Activated CD4-positive, alpha-beta T cell treated with anti-CD3 and anti-CD28 coated beads for 36 hours (primary cell): ENCODE results near the gene FRRS1. TPM values are rescaled to one million over a fixed set of nuclear protein-coding genes. Genes with fewer than 3 reads are reported as not detected.

Experiments
- ATAC-seq: fragments of 200-7000 bp; cut with Tn5 transposase; one replicate; pipeline ENCODE4 v1.10.0; 2021; ENCODE audit warnings: mild to moderate bottlenecking, moderate library complexity
- CTCF ChIA-PET: fragments of 350-600 bp; sonication (Branson Sonifier 250); formaldehyde crosslinking; loops from one replicate; lab custom pipeline; 2021; ENCODE audit warnings: antibody characterized with exemption; lab: Charles Lee
- POLR2A ChIA-PET: fragments of 350-600 bp; sonication (Branson Sonifier 250); formaldehyde crosslinking; loops from one replicate; lab custom pipeline; 2021; ENCODE audit warnings: antibody characterized with exemption, inconsistent platforms; lab: Charles Lee
- DNase-seq: peaks from one replicate; pipeline ENCODE4 v3.0.0-alpha.2; 2020
- H3K27ac Mint-ChIP-seq: one replicate; pipeline ENCODE4 v1.8.0; 2021; ENCODE audit warnings: mixed read lengths
- H3K27me3 Mint-ChIP-seq: one replicate; pipeline ENCODE4 v1.8.0; 2021; ENCODE audit warnings: mixed read lengths
- H3K36me3 Mint-ChIP-seq: one replicate; pipeline ENCODE4 v1.8.0; 2021; ENCODE audit warnings: low read depth, mixed read lengths
- H3K4me1 Mint-ChIP-seq: one replicate; pipeline ENCODE4 v1.8.0; 2021; ENCODE audit warnings: mixed read lengths
- H3K4me3 Mint-ChIP-seq: one replicate; pipeline ENCODE4 v1.8.0; 2021; ENCODE audit warnings: mild to moderate bottlenecking, moderate library complexity, mixed read lengths
- H3K9me3 Mint-ChIP-seq: one replicate; pipeline ENCODE4 v1.8.0; 2021; ENCODE audit warnings: low read depth, mixed read lengths
- intact Hi-C, 2 experiments: fragments of 100-400 bp; cut with DNase I in 1 of 2; cut with micrococcal nuclease in 1 of 2; formaldehyde crosslinking; loops; one replicate each; pipeline versions ENCODE4 v1.14.2 to v1.15.1; 2022 to 2024; cut with DNase I, micrococcal nuclease
- total RNA-seq, 2 experiments: library from RNA; stranded (reverse); gene quantifications; one replicate each; pipeline ENCODE4 v1.2.3, GENCODE V29; 2021

FRRS1 gene
- total RNA-seq, 2 experiments from 2014 or later = 2.0 to 2.9 TPM

DNA sequence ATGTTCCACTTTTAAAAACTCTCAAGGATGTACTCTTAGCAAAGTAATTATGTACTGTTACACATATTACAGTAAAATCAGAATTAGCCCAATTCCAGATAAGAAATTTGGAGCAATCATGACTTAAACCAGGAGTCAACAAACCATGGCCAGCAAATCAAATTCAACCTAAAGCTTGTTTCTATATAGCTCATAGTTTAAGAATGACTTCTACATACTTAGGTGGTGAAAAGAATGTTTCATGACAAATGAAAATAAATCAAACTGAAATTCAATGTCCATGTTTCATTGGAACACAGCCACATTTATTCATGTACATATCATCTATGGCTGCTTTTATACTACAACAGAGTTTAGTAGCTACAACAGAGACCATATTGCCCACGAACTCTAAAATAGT is 35.1 kb downstream of the FRRS1 start:
- no peak overlapping the region for H3K4me3 Mint-ChIP-seq
- ATAC-seq (peak; percentile 44), DNase-seq (no peak)
- ChIA-PET CTCF (interaction anchor here (0.6 to 0.9 kb wide), 2 partner anchors 10 to 24 kb away, joined by 3 to 4 read pairs; no protein-coding TSS in a partner anchor), POLR2A (no interaction called here)
- intact Hi-C loops = no loop called here
- H3K36me3 Mint-ChIP-seq = peaks cover 1% of the 10 kb centered on the region
- no peak overlapping the region for H3K27ac Mint-ChIP-seq
- H3K27me3 Mint-ChIP-seq = peaks cover 2% of the 10 kb centered on the region
- no peaks in the 10 kb centered on the region for H3K4me1 Mint-ChIP-seq
- H3K9me3 Mint-ChIP-seq = no peaks in the 10 kb centered on the region

DNA sequence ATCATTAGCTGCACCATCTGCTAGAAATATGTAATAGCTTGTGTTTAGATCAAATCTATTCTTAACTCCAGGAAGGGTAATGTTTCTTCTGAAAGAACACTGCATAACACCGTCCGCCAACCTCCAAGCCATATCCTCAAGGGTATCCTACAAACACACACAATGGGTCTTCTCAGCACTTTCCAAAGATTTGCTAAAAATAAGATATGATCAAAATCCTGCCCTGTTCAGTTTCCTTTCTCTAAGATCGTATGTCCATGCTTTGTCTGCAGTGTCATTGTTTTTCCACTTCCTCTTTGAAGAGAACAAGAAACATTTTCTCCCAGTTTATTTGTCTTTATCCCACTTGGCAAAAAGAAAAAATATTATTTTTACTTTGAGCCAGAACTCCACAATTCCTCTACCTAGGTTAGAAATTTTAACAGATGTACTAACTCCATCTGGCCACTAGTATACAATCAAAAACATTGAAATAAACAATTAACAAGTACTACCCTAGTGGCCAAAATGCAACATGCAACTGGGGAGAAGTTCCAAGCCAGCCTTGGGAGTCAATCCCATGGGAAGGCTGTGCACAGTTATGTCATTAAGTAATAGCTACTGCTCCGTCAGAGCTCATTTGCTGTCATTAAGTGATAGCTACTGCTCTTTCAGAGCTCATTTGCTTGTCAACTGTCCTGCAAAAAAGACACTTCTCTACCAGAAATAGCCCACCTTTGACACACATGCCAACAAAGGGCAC is 37.8 kb downstream of the FRRS1 start:
- ATAC-seq = no peak
- ChIA-PET POLR2A (no interaction called here), CTCF (interaction anchor here (0.9 to 1.7 kb wide), 5 partner anchors 8 to 43 kb away, joined by 3 to 9 read pairs (median 4); no protein-coding TSS in a partner anchor)
- no peaks in the 10 kb centered on the region for H3K9me3 Mint-ChIP-seq
- H3K27ac Mint-ChIP-seq = no peak overlapping the region
- DNase-seq = no peak
- H3K27me3 Mint-ChIP-seq = peaks cover 2% of the 10 kb centered on the region
- H3K4me3 Mint-ChIP-seq = no peak overlapping the region
- intact Hi-C loops = no loop called here
- peaks cover 1% of the 10 kb centered on the region for H3K36me3 Mint-ChIP-seq
- no peaks in the 10 kb centered on the region for H3K4me1 Mint-ChIP-seq

- peaks cover 1% of the 10 kb centered on the region for H3K36me3 Mint-ChIP-seq
- no peak for DNase-seq
- no peak overlapping the region for H3K4me3 Mint-ChIP-seq
- intact Hi-C loops = no loop called here
- ATAC-seq = no peak
- ChIA-PET CTCF (interaction anchor here (0.9 to 1.7 kb wide), 2 partner anchors 24 to 42 kb away, joined by 4 to 5 read pairs; no protein-coding TSS in a partner anchor), POLR2A (no interaction called here)
- H3K27ac Mint-ChIP-seq = no peak overlapping the region
- no peaks in the 10 kb centered on the region for H3K27me3 Mint-ChIP-seq
- H3K4me1 Mint-ChIP-seq = no peaks in the 10 kb centered on the region
- H3K9me3 Mint-ChIP-seq = no peaks in the 10 kb centered on the region
Measured at GRCh38 chr1:99727575-99728185, 38.8 kb downstream of the FRRS1 start.

DNA sequence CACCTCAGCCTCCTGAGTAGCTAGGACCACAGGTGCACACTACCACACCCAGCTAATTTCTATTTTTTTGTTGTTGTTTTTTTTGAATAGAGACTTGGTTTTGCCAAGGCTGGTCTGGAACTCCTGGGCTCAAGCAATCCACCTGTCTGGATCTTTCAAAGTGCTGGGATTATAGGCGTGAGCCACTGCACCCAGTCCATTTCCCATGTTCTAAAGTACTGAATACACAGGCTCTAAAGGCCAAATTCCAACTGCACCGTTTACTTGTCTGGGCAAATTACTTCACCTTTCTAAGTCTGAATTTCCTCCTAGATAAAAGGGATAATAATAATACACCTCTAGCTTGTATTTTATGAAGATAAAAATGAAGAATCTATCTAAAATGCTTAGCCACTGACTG is 39.6 kb downstream of the FRRS1 start:
- no peaks in the 10 kb centered on the region for H3K27me3 Mint-ChIP-seq
- peaks cover 1% of the 10 kb centered on the region for H3K36me3 Mint-ChIP-seq
- DNase-seq = no peak
- ChIA-PET POLR2A (no interaction called here), CTCF (interaction anchor here (0.8 kb wide), 1 partner anchor 1551 kb away, joined by 3 read pairs; no protein-coding TSS in a partner anchor)
- no peaks in the 10 kb centered on the region for H3K4me1 Mint-ChIP-seq
- ATAC-seq = no peak
- H3K9me3 Mint-ChIP-seq = no peaks in the 10 kb centered on the region
- no peak overlapping the region for H3K27ac Mint-ChIP-seq
- H3K4me3 Mint-ChIP-seq = no peak overlapping the region
- intact Hi-C loops = no loop called here

DNA sequence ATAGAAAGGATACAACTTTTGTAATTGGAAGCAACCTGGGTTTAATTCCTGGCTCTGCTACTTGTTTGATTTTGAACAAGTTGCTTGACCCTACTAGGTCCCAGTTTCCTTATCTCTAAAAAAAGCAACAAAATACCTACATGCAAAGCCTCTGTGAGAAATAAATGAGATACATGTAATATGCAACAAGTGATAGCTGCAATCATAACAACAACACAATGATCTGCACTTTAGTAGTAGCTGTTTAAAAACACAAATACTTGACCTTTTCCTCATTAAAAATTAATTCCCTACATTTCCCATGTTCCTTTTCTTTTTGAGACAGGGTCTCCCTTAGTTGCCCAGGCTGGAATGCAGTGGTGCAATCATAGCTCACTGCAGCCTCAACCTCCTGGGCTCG is 40.0 kb downstream of the FRRS1 start:
- DNase-seq (no peak), ATAC-seq (no peak)
- no peaks in the 10 kb centered on the region for H3K27me3 Mint-ChIP-seq
- intact Hi-C loops = no loop called here
- H3K9me3 Mint-ChIP-seq = no peaks in the 10 kb centered on the region
- no peak overlapping the region for H3K4me3 Mint-ChIP-seq
- H3K27ac Mint-ChIP-seq = no peak overlapping the region
- H3K4me1 Mint-ChIP-seq = no peaks in the 10 kb centered on the region
- ChIA-PET CTCF (interaction anchor here (0.8 kb wide), 1 partner anchor 1550 kb away, joined by 3 read pairs; no protein-coding TSS in a partner anchor), POLR2A (no interaction called here)
- H3K36me3 Mint-ChIP-seq = peaks cover 1% of the 10 kb centered on the region

GRCh38 chr1:99725996-99726395 is 40.4 kb downstream of the FRRS1 start:
- CTCF ChIA-PET = interaction anchor here (0.8 kb wide), 1 partner anchor 1550 kb away, joined by 3 read pairs; no protein-coding TSS in a partner anchor
- POLR2A ChIA-PET = no interaction called here
- intact Hi-C loops = no loop called here
- Mint-ChIP-seq H3K27me3 (no peaks in the 10 kb centered on the region), H3K9me3 (no peaks in the 10 kb centered on the region), H3K27ac (no peak overlapping the region), H3K36me3 (peaks cover 1% of the 10 kb centered on the region), H3K4me1 (no peaks in the 10 kb centered on the region), H3K4me3 (no peak overlapping the region)
- DNase-seq (no peak), ATAC-seq (no peak)

DNA sequence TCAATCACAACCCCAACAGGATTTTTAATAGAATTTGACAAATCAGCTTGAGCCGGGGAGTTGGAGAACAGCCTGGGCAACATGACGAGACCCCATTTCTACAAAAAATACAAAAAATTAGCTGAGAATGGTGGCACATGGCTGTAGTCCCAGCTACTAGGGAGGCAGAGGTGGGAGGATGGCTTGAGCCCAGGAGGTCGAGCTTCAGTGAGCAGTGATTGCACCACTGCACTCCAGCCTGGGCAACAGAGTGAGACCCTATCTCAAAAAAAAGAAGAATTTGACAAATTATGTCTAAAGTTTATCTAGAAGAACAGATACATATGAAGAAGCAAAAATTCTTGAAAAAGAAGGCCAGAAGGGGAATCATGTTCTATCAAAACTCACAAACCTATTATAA is 43.2 kb downstream of the FRRS1 start:
- ChIA-PET POLR2A (no interaction called here), CTCF (no interaction called here)
- Mint-ChIP-seq H3K27me3 (no peaks in the 10 kb centered on the region), H3K9me3 (no peaks in the 10 kb centered on the region), H3K27ac (no peak overlapping the region), H3K36me3 (no peaks in the 10 kb centered on the region), H3K4me3 (no peak overlapping the region), H3K4me1 (no peaks in the 10 kb centered on the region)
- intact Hi-C loops = no loop called here
- DNase-seq = no peak
- no peak for ATAC-seq

GRCh38 chr1:99717005-99717404 is 49.4 kb downstream of the FRRS1 start:
- DNase-seq (no peak), ATAC-seq (no peak)
- no peak overlapping the region for H3K4me3 Mint-ChIP-seq
- ChIA-PET POLR2A (no interaction called here), CTCF (no interaction called here)
- no peaks in the 10 kb centered on the region for H3K4me1 Mint-ChIP-seq
- H3K9me3 Mint-ChIP-seq = no peaks in the 10 kb centered on the region
- no peaks in the 10 kb centered on the region for H3K27me3 Mint-ChIP-seq
- intact Hi-C loops = no loop called here
- no peaks in the 10 kb centered on the region for H3K36me3 Mint-ChIP-seq
- H3K27ac Mint-ChIP-seq = no peak overlapping the region

DNA sequence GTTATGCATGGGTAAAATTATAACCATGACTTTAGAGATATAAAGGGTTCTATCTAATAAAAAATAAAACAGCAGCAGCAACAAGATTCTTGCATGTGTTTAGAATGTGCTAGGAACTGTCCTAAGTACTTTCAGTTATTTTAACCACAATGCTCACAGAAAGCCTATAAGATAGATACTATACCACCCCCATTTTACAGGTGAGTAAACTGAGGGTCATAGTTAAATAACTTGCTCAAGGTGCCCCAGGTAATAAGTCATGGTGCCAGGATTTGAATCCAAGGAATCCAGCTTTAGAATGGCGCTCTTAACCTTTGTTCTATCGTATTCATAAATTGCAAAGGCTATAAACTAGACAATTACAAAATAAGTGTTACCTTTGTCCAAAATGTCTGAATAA is 53.4 kb downstream of the FRRS1 start:
- DNase-seq (no peak), ATAC-seq (no peak)
- intact Hi-C loops = no loop called here
- no peaks in the 10 kb centered on the region for H3K27me3 Mint-ChIP-seq
- H3K9me3 Mint-ChIP-seq = no peaks in the 10 kb centered on the region
- no peaks in the 10 kb centered on the region for H3K36me3 Mint-ChIP-seq
- no peak overlapping the region for H3K4me3 Mint-ChIP-seq
- ChIA-PET CTCF (interaction anchor here (0.6 kb wide), 1 partner anchor 10 kb away, joined by 3 read pairs; no protein-coding TSS in a partner anchor), POLR2A (no interaction called here)
- no peak overlapping the region for H3K27ac Mint-ChIP-seq
- H3K4me1 Mint-ChIP-seq = no peaks in the 10 kb centered on the region

GRCh38 chr1:99710994-99711393 is 55.4 kb downstream of the FRRS1 start:
- Mint-ChIP-seq H3K9me3 (no peaks in the 10 kb centered on the region), H3K4me3 (no peak overlapping the region), H3K27ac (no peak overlapping the region), H3K36me3 (no peaks in the 10 kb centered on the region), H3K4me1 (no peaks in the 10 kb centered on the region), H3K27me3 (no peaks in the 10 kb centered on the region)
- ChIA-PET CTCF (interaction anchor here (1.1 kb wide), 1 partner anchor 16 kb away, joined by 4 read pairs; no protein-coding TSS in a partner anchor), POLR2A (no interaction called here)
- no peak for ATAC-seq
- intact Hi-C loops = no loop called here
- DNase-seq = no peak

GRCh38 chr1:99707535-99708142 is 58.8 kb downstream of the FRRS1 start:
- ChIA-PET CTCF (interaction anchor here (0.9 to 1.6 kb wide), 6 partner anchors 10 to 522 kb away, joined by 3 to 6 read pairs (median 3); no protein-coding TSS in a partner anchor), POLR2A (no interaction called here)
- H3K9me3 Mint-ChIP-seq = no peaks in the 10 kb centered on the region
- intact Hi-C loops = loop anchor here (1.0 to 10.0 kb wide), 5 partner anchors 223 to 959 kb away; no protein-coding TSS in a partner anchor
- DNase-seq = peak; percentile 79
- ATAC-seq = peak; percentile 61
- H3K4me1 Mint-ChIP-seq = peaks cover 12% of the 10 kb centered on the region
- H3K4me3 Mint-ChIP-seq = no peak overlapping the region
- no peaks in the 10 kb centered on the region for H3K36me3 Mint-ChIP-seq
- no peaks in the 10 kb centered on the region for H3K27me3 Mint-ChIP-seq
- no peak overlapping the region for H3K27ac Mint-ChIP-seq
